MCF 10A (cell line): Measurements from ENCODE around the gene FAM89B. TPM values are rescaled to one million over a fixed set of nuclear protein-coding genes. Genes with fewer than 3 reads are reported as not detected.
A peak's percentile ranks its signal among the peaks of the same experiment; 100 is the strongest.

ENCODE experiments used
- BruUV-seq: library from RNA; stranded (reverse); fragments of 400-500 nt; replicated peaks from 2 replicates; lab custom pipeline; 2021; lab: Mats Ljungman, UMichigan
- CTCF ChIA-PET: fragments of 300-600 bp; sonication (Branson Sonifier 250); formaldehyde crosslinking; extraction: SDS; loops from one replicate; lab custom pipeline; 2021; ENCODE audit warnings: antibody characterized with exemption, inconsistent platforms; lab: Yijun Ruan, JAX
- POLR2A ChIA-PET: fragments of 300-600, 350-650 bp; sonication (Branson Sonifier 250); formaldehyde crosslinking; extraction: SDS; loops from one replicate; lab custom pipeline; 2020; ENCODE audit warnings: antibody characterized with exemption, inconsistent platforms; lab: Yijun Ruan, JAX
- DNase-seq: peaks from one replicate; pipeline ENCODE4 v3.0.0-alpha.2; 2018; ENCODE audit not compliant: unreplicated experiment
- H3K27ac Mint-ChIP-seq: one replicate; pipeline ENCODE4 v1.8.0; 2022; ENCODE audit warnings: mild to moderate bottlenecking, low read depth, mixed read lengths; ENCODE audit not compliant: unreplicated experiment
- H3K27me3 Mint-ChIP-seq: one replicate; pipeline ENCODE4 v1.8.0; 2022; ENCODE audit warnings: mixed read lengths; ENCODE audit not compliant: insufficient read depth, unreplicated experiment
- H3K36me3 Mint-ChIP-seq: one replicate; pipeline ENCODE4 v1.8.0; 2022; ENCODE audit warnings: mild to moderate bottlenecking, moderate library complexity, mixed read lengths; ENCODE audit not compliant: insufficient read depth, unreplicated experiment
- H3K4me1 Mint-ChIP-seq: one replicate; pipeline ENCODE4 v1.8.0; 2022; ENCODE audit warnings: mixed read lengths; ENCODE audit not compliant: insufficient read depth, unreplicated experiment
- H3K4me3 Mint-ChIP-seq: one replicate; pipeline ENCODE4 v1.8.0; 2022; ENCODE audit warnings: mild to moderate bottlenecking, moderate library complexity, mixed read lengths; ENCODE audit not compliant: unreplicated experiment
- H3K9me3 Mint-ChIP-seq: one replicate; pipeline ENCODE4 v1.8.0; 2022; ENCODE audit warnings: mixed read lengths; ENCODE audit not compliant: unreplicated experiment
- intact Hi-C: fragments of 100-400 bp; cut with micrococcal nuclease; formaldehyde crosslinking; loops from 2 replicates; pipeline ENCODE4 v1.14.1; 2022
- total RNA-seq: library from RNA; stranded (reverse); gene quantifications from 2 replicates; pipeline ENCODE4 v1.2.3, GENCODE V29; 2022
- TF ChIP-seq, protein P1 (sequence below): fragments of 200-600 bp; IDR thresholded peaks from one replicate; pipeline ENCODE4 v1.8.0; 2022; ENCODE audit warnings: antibody characterized with exemption, mild to moderate bottlenecking; ENCODE audit not compliant: unreplicated experiment

Gene FAM89B
- total RNA-seq, 1 experiment from 2014 or later: 16.7 TPM

- peak; percentile 100 for DNase-seq
- CTCF ChIA-PET: interaction anchor here (0.6 to 2.0 kb wide), 5 partner anchors 39 to 408 kb away, joined by 3 to 11 read pairs (median 4); partner anchors contain the start of gene FAM89B
- BruUV-seq: no TSS peak
- H3K27me3 Mint-ChIP-seq: no peaks in the 10 kb centered on the region
- intact Hi-C loops: loop anchor here (1.0 to 5.0 kb wide), 2 partner anchors 37 to 38 kb away; no protein-coding TSS in a partner anchor
- H3K9me3 Mint-ChIP-seq: no peaks in the 10 kb centered on the region
- peaks cover 22% of the 10 kb centered on the region for H3K36me3 Mint-ChIP-seq
- H3K4me1 Mint-ChIP-seq: peaks cover 26% of the 10 kb centered on the region
- POLR2A ChIA-PET: interaction anchor here (0.6 to 6.9 kb wide), 50 partner anchors 10 to 1968 kb away, joined by 3 to 103 read pairs (median 4); partner anchors contain the start of genes BANF1, CCDC85B, CFL1 and EHBP1L1
- peak within 1 kb of the TSS; percentile 91 for H3K4me3 Mint-ChIP-seq
- TF ChIP-seq, protein P1, sequence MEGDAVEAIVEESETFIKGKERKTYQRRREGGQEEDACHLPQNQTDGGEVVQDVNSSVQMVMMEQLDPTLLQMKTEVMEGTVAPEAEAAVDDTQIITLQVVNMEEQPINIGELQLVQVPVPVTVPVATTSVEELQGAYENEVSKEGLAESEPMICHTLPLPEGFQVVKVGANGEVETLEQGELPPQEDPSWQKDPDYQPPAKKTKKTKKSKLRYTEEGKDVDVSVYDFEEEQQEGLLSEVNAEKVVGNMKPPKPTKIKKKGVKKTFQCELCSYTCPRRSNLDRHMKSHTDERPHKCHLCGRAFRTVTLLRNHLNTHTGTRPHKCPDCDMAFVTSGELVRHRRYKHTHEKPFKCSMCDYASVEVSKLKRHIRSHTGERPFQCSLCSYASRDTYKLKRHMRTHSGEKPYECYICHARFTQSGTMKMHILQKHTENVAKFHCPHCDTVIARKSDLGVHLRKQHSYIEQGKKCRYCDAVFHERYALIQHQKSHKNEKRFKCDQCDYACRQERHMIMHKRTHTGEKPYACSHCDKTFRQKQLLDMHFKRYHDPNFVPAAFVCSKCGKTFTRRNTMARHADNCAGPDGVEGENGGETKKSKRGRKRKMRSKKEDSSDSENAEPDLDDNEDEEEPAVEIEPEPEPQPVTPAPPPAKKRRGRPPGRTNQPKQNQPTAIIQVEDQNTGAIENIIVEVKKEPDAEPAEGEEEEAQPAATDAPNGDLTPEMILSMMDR: no peak
- peak within 1 kb of the TSS; percentile 96 for H3K27ac Mint-ChIP-seq
These were observed 43.1 kb downstream of the FAM89B start, which contains the start of gene PCNX3 for GRCh38 chr11:65615229-65615949. Gene PCNX3, plus strand, starts transcription at chr11:65615776. Its CDS starts 536 bp downstream, at chr11:65616312.

DNA sequence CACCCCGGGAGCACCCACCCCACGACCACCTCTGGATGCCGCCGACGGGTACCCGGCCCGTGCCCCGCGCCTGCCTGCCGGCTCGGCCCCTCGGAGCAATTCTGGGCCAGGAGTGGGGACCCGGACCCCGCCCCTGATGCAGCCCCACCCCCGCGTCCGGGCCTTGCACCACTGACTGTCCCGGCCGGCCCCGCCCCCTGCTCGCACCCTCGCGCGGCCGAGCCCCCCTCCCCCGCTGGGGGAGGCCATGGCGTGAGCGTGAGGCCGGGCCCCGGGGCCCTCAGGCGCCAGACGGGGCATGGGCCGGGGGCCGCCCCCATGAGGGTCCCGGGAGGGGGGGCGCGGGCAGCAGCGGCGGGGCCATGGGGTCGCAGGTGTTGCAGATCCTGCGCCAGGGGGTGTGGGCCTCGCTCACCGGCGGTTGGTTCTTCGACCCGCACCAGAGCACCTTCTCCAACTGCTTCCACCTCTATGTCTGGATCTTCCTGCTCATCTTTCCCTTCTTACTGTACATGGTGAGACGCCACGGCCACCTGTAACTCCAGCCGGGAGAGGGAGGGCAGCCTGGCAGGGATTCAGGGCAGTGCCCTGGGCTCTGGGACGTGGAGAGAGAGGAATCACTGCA lies 43.7 kb downstream of the FAM89B start:
- no TSS peak for BruUV-seq
- TF ChIP-seq, protein P1: no peak
- no peaks in the 10 kb centered on the region for H3K9me3 Mint-ChIP-seq
- H3K27me3 Mint-ChIP-seq: no peaks in the 10 kb centered on the region
- peak overlapping the region; percentile 91 for H3K27ac Mint-ChIP-seq
- peak overlapping the region; percentile 91 for H3K4me3 Mint-ChIP-seq
- intact Hi-C loops: loop anchor here (1.0 to 5.0 kb wide), 2 partner anchors 36 to 39 kb away; no protein-coding TSS in a partner anchor
- H3K36me3 Mint-ChIP-seq: peaks cover 22% of the 10 kb centered on the region
- ChIA-PET POLR2A (interaction anchor here (0.6 to 6.9 kb wide), 28 partner anchors 17 to 1967 kb away, joined by 3 to 103 read pairs (median 5); partner anchors contain the start of genes CFL1, EHBP1L1, FAM89B and FIBP), CTCF (interaction anchor here (0.6 to 2.0 kb wide), 6 partner anchors 12 to 75 kb away, joined by 3 to 11 read pairs (median 4); partner anchors contain the start of genes FAM89B and SIPA1)
- DNase-seq: no peak
- peaks cover 20% of the 10 kb centered on the region for H3K4me1 Mint-ChIP-seq

GRCh38 chr11:65616575-65617001 lies 44.2 kb downstream of the FAM89B start:
- DNase-seq: no peak
- TF ChIP-seq, protein P1: no peak
- Mint-ChIP-seq H3K4me1 (peaks cover 20% of the 10 kb centered on the region), H3K4me3 (peak overlapping the region; percentile 91), H3K9me3 (no peaks in the 10 kb centered on the region), H3K27ac (peak overlapping the region; percentile 91), H3K27me3 (no peaks in the 10 kb centered on the region), H3K36me3 (peaks cover 27% of the 10 kb centered on the region)
- POLR2A ChIA-PET: interaction anchor here (0.6 to 6.9 kb wide), 7 partner anchors 27 to 233 kb away, joined by 3 to 103 read pairs (median 4); partner anchors contain the start of genes FAM89B, RELA and ZNRD2
- intact Hi-C loops: loop anchor here (5.0 kb wide), 1 partner anchor 36 kb away; no protein-coding TSS in a partner anchor
- BruUV-seq: TSS peak; percentile 24
- CTCF ChIA-PET: interaction anchor here (1.1 to 1.9 kb wide), 5 partner anchors 12 to 75 kb away, joined by 3 to 7 read pairs (median 5); partner anchors contain the start of genes SIPA1 and ZNRD2
